ENCODE measurements around the gene PCDHB14. TPM values are rescaled to one million over a fixed set of nuclear protein-coding genes. Genes with fewer than 3 reads are reported as not detected.
"Not testable (repeated sequence)": the region's sequence is repeated elsewhere in the genome, so short reads cannot be mapped to it uniquely, and the experiment has no call there.

Gene PCDHB14
- total RNA-seq, 1 experiment from 2014 or later, result 0.87 TPM

- H3K4me2 ChIP-seq (ENCODE audit: low read length); POLR2A ChIA-PET (ENCODE audit: unreplicated experiment); H4K20me1 ChIP-seq (ENCODE audit: low read length); CTCF ChIA-PET; H3K9me3 ChIP-seq (ENCODE audit: low read length); H3K36me3 ChIP-seq (ENCODE audit: low read depth, low read length); H3K79me2 ChIP-seq (ENCODE audit: low read length); H3K9me2 ChIP-seq (replicated peaks; ENCODE audit: low read length); H3K27me3 ChIP-seq (ENCODE audit: low read length); BruUV-seq (replicated peaks); DNase-seq; H3F3A ChIP-seq (ENCODE audit: low read length, unreplicated experiment); H2AFZ ChIP-seq (ENCODE audit: low read length); H3K9ac ChIP-seq (ENCODE audit: low read length); H3K4me3 ChIP-seq (ENCODE audit: low read length); H3K27ac ChIP-seq (ENCODE audit: low read length); H3K4me1 ChIP-seq (ENCODE audit: insufficient read depth, low read length); intact Hi-C loops (cut with micrococcal nuclease); ATAC-seq: not testable (repeated sequence)
These were observed 7.6 kb upstream of the PCDHB14 start for GRCh38 chr5:141215504-141215903.

GRCh38 chr5:141216035-141216434, 7.1 kb upstream of the PCDHB14 start:
- CTCF ChIA-PET; H3K27me3 ChIP-seq (ENCODE audit: low read length): not testable (repeated sequence)

GRCh38 chr5:141224844-141225243, 1.7 kb downstream of the PCDHB14 start:
- H3K79me2 ChIP-seq (ENCODE audit: low read length); POLR2A ChIA-PET (ENCODE audit: unreplicated experiment); H3F3A ChIP-seq (ENCODE audit: low read length, unreplicated experiment); ATAC-seq; H3K9me3 ChIP-seq (ENCODE audit: low read length); H3K27ac ChIP-seq (ENCODE audit: low read length); CTCF ChIA-PET; H3K9ac ChIP-seq (ENCODE audit: low read length); H3K27me3 ChIP-seq (ENCODE audit: low read length); H3K36me3 ChIP-seq (ENCODE audit: low read depth, low read length); H3K4me2 ChIP-seq (ENCODE audit: low read length); intact Hi-C loops (cut with micrococcal nuclease); H2AFZ ChIP-seq (ENCODE audit: low read length); H4K20me1 ChIP-seq (ENCODE audit: low read length); H3K4me3 ChIP-seq (ENCODE audit: low read length); BruUV-seq (replicated peaks); DNase-seq; H3K4me1 ChIP-seq (ENCODE audit: insufficient read depth, low read length); H3K9me2 ChIP-seq (replicated peaks; ENCODE audit: low read length): not testable (repeated sequence)

More at GRCh38 chr5:141216035-141216434, 7.1 kb upstream of the PCDHB14 start:
- H3K79me2 ChIP-seq (ENCODE audit: low read length); H3K9ac ChIP-seq (ENCODE audit: low read length); H3K4me3 ChIP-seq (ENCODE audit: low read length); H3K9me2 ChIP-seq (replicated peaks; ENCODE audit: low read length); H4K20me1 ChIP-seq (ENCODE audit: low read length); DNase-seq; H3K4me2 ChIP-seq (ENCODE audit: low read length); H3K36me3 ChIP-seq (ENCODE audit: low read depth, low read length); H3F3A ChIP-seq (ENCODE audit: low read length, unreplicated experiment); H3K27ac ChIP-seq (ENCODE audit: low read length); H3K4me1 ChIP-seq (ENCODE audit: insufficient read depth, low read length); H3K9me3 ChIP-seq (ENCODE audit: low read length); ATAC-seq; BruUV-seq (replicated peaks); intact Hi-C loops (cut with micrococcal nuclease); POLR2A ChIA-PET (ENCODE audit: unreplicated experiment); H2AFZ ChIP-seq (ENCODE audit: low read length): not testable (repeated sequence)

GRCh38 chr5:141225421-141225820, 2.3 kb downstream of the PCDHB14 start:
- H3K4me1 ChIP-seq (ENCODE audit: insufficient read depth, low read length); CTCF ChIA-PET; H3K27ac ChIP-seq (ENCODE audit: low read length); DNase-seq; H3K4me2 ChIP-seq (ENCODE audit: low read length); POLR2A ChIA-PET (ENCODE audit: unreplicated experiment); H4K20me1 ChIP-seq (ENCODE audit: low read length); H3K79me2 ChIP-seq (ENCODE audit: low read length); H3K27me3 ChIP-seq (ENCODE audit: low read length); BruUV-seq (replicated peaks); intact Hi-C loops (cut with micrococcal nuclease); H3K9ac ChIP-seq (ENCODE audit: low read length); H3K9me2 ChIP-seq (replicated peaks; ENCODE audit: low read length); H2AFZ ChIP-seq (ENCODE audit: low read length); ATAC-seq; H3K36me3 ChIP-seq (ENCODE audit: low read depth, low read length); H3K9me3 ChIP-seq (ENCODE audit: low read length); H3F3A ChIP-seq (ENCODE audit: low read length, unreplicated experiment); H3K4me3 ChIP-seq (ENCODE audit: low read length): not testable (repeated sequence)

- Histone ChIP-seq H3F3A (ENCODE audit: low read length, unreplicated experiment) (no peaks in the 10 kb centered on the region), H4K20me1 (ENCODE audit: low read length) (no peaks in the 10 kb centered on the region), H3K4me1 (ENCODE audit: insufficient read depth, low read length) (no peaks in the 10 kb centered on the region), H3K9me2 (replicated peaks; ENCODE audit: low read length) (no peaks in the 10 kb centered on the region), H3K9ac (ENCODE audit: low read length) (no peak overlapping the region), H3K79me2 (ENCODE audit: low read length) (no peaks in the 10 kb centered on the region), H3K4me2 (ENCODE audit: low read length) (no peak overlapping the region), H3K27me3 (ENCODE audit: low read length) (no peaks in the 10 kb centered on the region), H3K27ac (ENCODE audit: low read length) (no peak overlapping the region), H3K4me3 (ENCODE audit: low read length) (no peak overlapping the region), H3K9me3 (ENCODE audit: low read length) (no peaks in the 10 kb centered on the region), H3K36me3 (ENCODE audit: low read depth, low read length) (no peaks in the 10 kb centered on the region), H2AFZ (ENCODE audit: low read length) (no peak overlapping the region)
- ChIA-PET CTCF (no interaction called here), POLR2A (ENCODE audit: unreplicated experiment) (no interaction called here)
- TF ChIP-seq CTCF (conservative IDR thresholded peaks at IDR 0.05; ENCODE audit: low read depth, low read length), result no peak
- no peak for TF ChIP-seq EZH2 (IDR thresholded peaks at IDR 0.05; ENCODE audit: low read length, unreplicated experiment)
- no peak for TF ChIP-seq EZH2phosphoT487 (IDR thresholded peaks at IDR 0.05; ENCODE audit: borderline replicate concordance, low read length)
- no peak for DNase-seq
- ATAC-seq, result no peak
- intact Hi-C loops (cut with micrococcal nuclease), result no loop called here
- BruUV-seq (replicated peaks), result no TSS peak
These were observed 11.0 kb downstream of the PCDHB14 start for GRCh38 chr5:141234109-141234667.

- H3K9ac ChIP-seq (ENCODE audit: low read length); H2AFZ ChIP-seq (ENCODE audit: low read length); H3F3A ChIP-seq (ENCODE audit: low read length, unreplicated experiment); H3K36me3 ChIP-seq (ENCODE audit: low read depth, low read length); BruUV-seq (replicated peaks); H3K9me2 ChIP-seq (replicated peaks; ENCODE audit: low read length); H3K4me3 ChIP-seq (ENCODE audit: low read length); H3K27ac ChIP-seq (ENCODE audit: low read length); H4K20me1 ChIP-seq (ENCODE audit: low read length); DNase-seq; H3K4me1 ChIP-seq (ENCODE audit: insufficient read depth, low read length); H3K4me2 ChIP-seq (ENCODE audit: low read length); H3K9me3 ChIP-seq (ENCODE audit: low read length); H3K27me3 ChIP-seq (ENCODE audit: low read length); CTCF ChIA-PET; POLR2A ChIA-PET (ENCODE audit: unreplicated experiment); H3K79me2 ChIP-seq (ENCODE audit: low read length); ATAC-seq; intact Hi-C loops (cut with micrococcal nuclease): not testable (repeated sequence)
These were observed 12.8 kb downstream of the PCDHB14 start for GRCh38 chr5:141235922-141236321.
